ENCODE data around the gene CTTNBP2. TPM values are rescaled to one million over a fixed set of nuclear protein-coding genes. Genes with fewer than 3 reads are reported as not detected.

CTTNBP2 gene
- total and polyA plus RNA-seq, 2 experiments from 2014 or later = 7.9 to 14.5 TPM

GRCh38 chr7:117871401-117871777 lies 1.9 kb downstream of the CTTNBP2 start:
- Histone ChIP-seq H3K4me3 (peak overlapping the region; percentile 11), H3K4me2 (peak overlapping the region; percentile 91)
- TF ChIP-seq EZH2 (IDR thresholded peaks at IDR 0.05; ENCODE audit: borderline replicate concordance) (no peak), EZH2phosphoT487 (IDR thresholded peaks at IDR 0.05; ENCODE audit: low read depth, severe bottlenecking, unreplicated experiment) (no peak), CTCF (IDR thresholded peaks at IDR 0.05; ENCODE audit: poor library complexity) (no peak)

DNA sequence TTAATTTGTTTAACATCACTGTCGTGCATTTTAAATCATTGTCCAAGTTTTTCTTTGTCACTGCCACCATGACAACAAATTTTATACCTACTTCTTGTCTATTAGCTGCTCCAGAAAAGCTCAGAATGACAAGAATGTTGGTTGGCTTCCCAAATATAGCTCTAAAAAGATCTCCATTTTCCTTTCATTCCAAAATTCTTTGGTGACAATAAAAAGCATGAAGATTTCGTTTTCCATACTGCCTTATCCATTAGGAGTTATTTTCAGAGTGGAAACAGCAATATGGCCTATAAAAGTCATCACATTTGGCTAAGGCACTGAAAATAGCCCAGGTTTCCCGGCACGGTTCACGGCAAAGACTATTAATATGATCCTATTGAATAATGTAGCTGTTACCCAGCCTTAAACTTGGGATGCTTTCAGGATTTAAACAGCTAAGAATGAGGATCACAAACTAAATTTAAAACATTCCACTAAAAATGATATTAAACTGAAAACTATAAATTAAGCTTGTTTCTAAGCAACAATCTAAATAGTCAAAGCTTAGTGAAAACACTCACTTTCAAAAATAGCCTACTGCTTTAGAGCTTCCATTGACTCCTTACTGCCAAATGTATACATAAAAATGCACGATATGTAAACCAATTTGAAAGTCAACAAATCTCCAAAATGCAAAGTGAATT lies 2.7 kb downstream of the CTTNBP2 start:
- Histone ChIP-seq H3K36me3 (replicated peaks; ENCODE audit: insufficient read depth, low read depth) (no peaks in the 10 kb centered on the region), H3K79me2 (peaks cover 52% of the 10 kb centered on the region), H3K4me3 (peak overlapping the region; percentile 11), H3K27ac (peak overlapping the region; percentile 27), H3K9me2 (replicated peaks; ENCODE audit: insufficient read depth) (no peaks in the 10 kb centered on the region), H4K20me1 (ENCODE audit: insufficient read depth, poor library complexity, severe bottlenecking) (peaks cover 6% of the 10 kb centered on the region), H3K9me3 (ENCODE audit: low read depth) (no peaks in the 10 kb centered on the region), H3K27me3 (peaks cover 20% of the 10 kb centered on the region), H3K4me2 (peak overlapping the region; percentile 91), H3K4me1 (ENCODE audit: insufficient read depth) (peaks cover 6% of the 10 kb centered on the region), H2AFZ (no peak overlapping the region)
- TF ChIP-seq CTCF (IDR thresholded peaks at IDR 0.05; ENCODE audit: poor library complexity) (no peak), EZH2phosphoT487 (IDR thresholded peaks at IDR 0.05; ENCODE audit: low read depth, severe bottlenecking, unreplicated experiment) (no peak), EZH2 (IDR thresholded peaks at IDR 0.05; ENCODE audit: borderline replicate concordance) (no peak)
- 68% methylated on average over 6 of the region's 6 CpGs for WGBS (ENCODE audit: low lambda C conversion rate, missing lambda C conversion rate)
- no peak for DNase-seq (ENCODE audit: low spot score)

More at GRCh38 chr7:117871401-117871777, 1.9 kb downstream of the CTTNBP2 start:
- peaks cover 20% of the 10 kb centered on the region for H3K27me3 ChIP-seq
- peaks cover 47% of the 10 kb centered on the region for H3K79me2 ChIP-seq
- peak overlapping the region; percentile 27 for H3K27ac ChIP-seq
- DNase-seq (ENCODE audit: low spot score) = no peak
- H3K9me2 ChIP-seq (replicated peaks; ENCODE audit: insufficient read depth) = no peaks in the 10 kb centered on the region
- H3K36me3 ChIP-seq (replicated peaks; ENCODE audit: insufficient read depth, low read depth) = no peaks in the 10 kb centered on the region
- H4K20me1 ChIP-seq (ENCODE audit: insufficient read depth, poor library complexity, severe bottlenecking) = peaks cover 6% of the 10 kb centered on the region
- H3K4me1 ChIP-seq (ENCODE audit: insufficient read depth) = peaks cover 6% of the 10 kb centered on the region
- no peak overlapping the region for H2AFZ ChIP-seq
- H3K9me3 ChIP-seq (ENCODE audit: low read depth) = no peaks in the 10 kb centered on the region
- 51% methylated on average over 4 of the region's 4 CpGs for WGBS (ENCODE audit: low lambda C conversion rate, missing lambda C conversion rate)

DNA sequence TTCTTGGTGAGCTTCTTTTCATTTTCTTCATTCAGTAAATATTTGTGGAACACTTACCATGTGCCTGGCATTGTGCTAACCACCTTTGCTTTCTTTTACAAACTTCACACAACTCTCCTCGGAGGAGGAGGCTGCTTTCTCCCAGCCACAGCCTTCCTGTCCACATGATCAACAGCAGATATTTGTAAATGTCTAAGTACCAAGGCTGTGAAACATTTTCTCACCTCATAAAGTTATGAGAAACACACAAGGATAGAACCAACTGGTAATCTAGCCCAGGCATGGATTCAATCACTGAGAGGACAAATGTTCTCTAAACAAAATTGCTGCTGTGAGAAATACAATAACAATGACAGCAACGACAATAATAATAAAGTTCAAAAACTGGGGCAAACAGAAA lies 3.9 kb downstream of the CTTNBP2 start:
- Histone ChIP-seq H3K36me3 (replicated peaks; ENCODE audit: insufficient read depth, low read depth) (no peaks in the 10 kb centered on the region), H3K27ac (no peak overlapping the region), H3K4me1 (ENCODE audit: insufficient read depth) (peaks cover 6% of the 10 kb centered on the region), H2AFZ (no peak overlapping the region), H4K20me1 (ENCODE audit: insufficient read depth, poor library complexity, severe bottlenecking) (peaks cover 6% of the 10 kb centered on the region), H3K27me3 (peaks cover 17% of the 10 kb centered on the region), H3K4me3 (no peak overlapping the region), H3K79me2 (peaks cover 57% of the 10 kb centered on the region), H3K4me2 (peak overlapping the region; percentile 91), H3K9me2 (replicated peaks; ENCODE audit: insufficient read depth) (no peaks in the 10 kb centered on the region), H3K9me3 (ENCODE audit: low read depth) (no peaks in the 10 kb centered on the region)
- DNase-seq (ENCODE audit: low spot score) = no peak
- 42% methylated on average over 2 of the region's 2 CpGs for WGBS (ENCODE audit: low lambda C conversion rate, missing lambda C conversion rate)
- no peak for TF ChIP-seq EZH2 (IDR thresholded peaks at IDR 0.05; ENCODE audit: borderline replicate concordance)
- no peak for TF ChIP-seq EZH2phosphoT487 (IDR thresholded peaks at IDR 0.05; ENCODE audit: low read depth, severe bottlenecking, unreplicated experiment)
- no peak for TF ChIP-seq CTCF (IDR thresholded peaks at IDR 0.05; ENCODE audit: poor library complexity)
